Right lobe of liver (tissue), 4 donors: ENCODE data around the gene PLA2G3.

Experiments used
- POLR2A ChIP-seq: fragments of 450-650 bp; IDR thresholded peaks from one replicate; pipeline ENCODE4 v1.6.1; 2017; ENCODE audit warnings: antibody characterized with exemption, mild to moderate bottlenecking
- TF ChIP-seq, protein P1 (sequence below), 4 donors: fragments of 200-600 bp in 3 of 4; fragments of 450-650 bp in 1 of 4; IDR thresholded peaks; one replicate each; pipeline versions ENCODE4 v1.5.1 to v1.8.0; 2016 to 2022; ENCODE audit warnings: antibody characterized with exemption in 4 of 4, mild to moderate bottlenecking in 2 of 4
- donor health status: DM: no; HTN: no; CAD: no.
- donor health status: DM: no; HTN: no; CAD: no.
- donor health status: DM: no; HTN: yes; CAD: no.

DNA sequence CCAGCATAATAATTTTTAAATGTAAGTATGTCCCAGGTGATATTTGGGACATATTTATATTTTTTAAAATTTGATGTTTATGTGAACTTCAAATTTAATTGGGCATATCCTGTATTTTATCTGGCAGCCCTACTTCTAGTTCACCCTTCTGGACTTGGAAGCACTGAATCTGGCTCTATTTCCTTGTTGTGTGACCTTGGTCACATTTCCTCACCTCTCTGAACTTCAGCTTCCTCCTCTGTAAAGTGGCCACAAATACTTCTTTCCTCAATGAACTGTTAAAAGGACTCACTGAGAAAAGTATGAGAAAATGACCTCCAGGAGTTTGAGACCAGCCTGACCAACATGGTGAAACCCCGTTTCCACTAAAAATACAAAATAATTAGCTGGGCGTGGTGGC lies 11.6 kb upstream of the PLA2G3 start:
- TF ChIP-seq, protein P1, sequence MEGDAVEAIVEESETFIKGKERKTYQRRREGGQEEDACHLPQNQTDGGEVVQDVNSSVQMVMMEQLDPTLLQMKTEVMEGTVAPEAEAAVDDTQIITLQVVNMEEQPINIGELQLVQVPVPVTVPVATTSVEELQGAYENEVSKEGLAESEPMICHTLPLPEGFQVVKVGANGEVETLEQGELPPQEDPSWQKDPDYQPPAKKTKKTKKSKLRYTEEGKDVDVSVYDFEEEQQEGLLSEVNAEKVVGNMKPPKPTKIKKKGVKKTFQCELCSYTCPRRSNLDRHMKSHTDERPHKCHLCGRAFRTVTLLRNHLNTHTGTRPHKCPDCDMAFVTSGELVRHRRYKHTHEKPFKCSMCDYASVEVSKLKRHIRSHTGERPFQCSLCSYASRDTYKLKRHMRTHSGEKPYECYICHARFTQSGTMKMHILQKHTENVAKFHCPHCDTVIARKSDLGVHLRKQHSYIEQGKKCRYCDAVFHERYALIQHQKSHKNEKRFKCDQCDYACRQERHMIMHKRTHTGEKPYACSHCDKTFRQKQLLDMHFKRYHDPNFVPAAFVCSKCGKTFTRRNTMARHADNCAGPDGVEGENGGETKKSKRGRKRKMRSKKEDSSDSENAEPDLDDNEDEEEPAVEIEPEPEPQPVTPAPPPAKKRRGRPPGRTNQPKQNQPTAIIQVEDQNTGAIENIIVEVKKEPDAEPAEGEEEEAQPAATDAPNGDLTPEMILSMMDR (IDR thresholded peaks at IDR 0.05), result no peak
- TF ChIP-seq POLR2A, result no peak
